NCI-H2196 treated with DMSO at 0.1 percent for 48 hours (cell line): Measurements from ENCODE around the gene HAAO.

ENCODE experiments used
- DNase-seq: peaks from one replicate; lab custom pipeline; 2025; ENCODE audit not compliant: unreplicated experiment; lab: John Stamatoyannopoulos, UW

HAAO gene

GRCh38 chr2:42813763-42814162, 21.4 kb upstream of the HAAO start:
- DNase-seq: no peak

GRCh38 chr2:42812899-42813479, 20.6 kb upstream of the HAAO start:
- DNase-seq: no peak

- no peak for DNase-seq
These were observed 18.8 kb upstream of the HAAO start for GRCh38 chr2:42810971-42811811.

- peak; percentile 81 for DNase-seq
These were observed 18.0 kb upstream of the HAAO start for GRCh38 chr2:42810121-42810970.

- peak; percentile 81 for DNase-seq
These were observed 17.4 kb upstream of the HAAO start for GRCh38 chr2:42809819-42810120.

GRCh38 chr2:42809131-42809818, 16.9 kb upstream of the HAAO start:
- peak; percentile 5 for DNase-seq

GRCh38 chr2:42808301-42808700, 15.9 kb upstream of the HAAO start:
- DNase-seq: no peak

- no peak for DNase-seq
These were observed 14.4 kb upstream of the HAAO start for GRCh38 chr2:42806786-42807185.

GRCh38 chr2:42804891-42805290, 12.5 kb upstream of the HAAO start:
- no peak for DNase-seq

GRCh38 chr2:42804338-42804737, 12.0 kb upstream of the HAAO start:
- DNase-seq: no peak

- DNase-seq: no peak
These were observed 9.8 kb upstream of the HAAO start for GRCh38 chr2:42802150-42802549.

GRCh38 chr2:42801381-42801780, 9.0 kb upstream of the HAAO start:
- no peak for DNase-seq

- no peak for DNase-seq
These were observed 8.6 kb upstream of the HAAO start for GRCh38 chr2:42800981-42801380.

- no peak for DNase-seq
These were observed 8.1 kb upstream of the HAAO start for GRCh38 chr2:42800461-42800962.

GRCh38 chr2:42799881-42800280, 7.5 kb upstream of the HAAO start:
- DNase-seq: no peak

GRCh38 chr2:42797281-42797680, 4.9 kb upstream of the HAAO start:
- DNase-seq: no peak

GRCh38 chr2:42796427-42797248, 4.3 kb upstream of the HAAO start:
- DNase-seq: no peak

- DNase-seq: no peak
These were observed 3.5 kb upstream of the HAAO start for GRCh38 chr2:42795841-42796301.

- DNase-seq: no peak
These were observed 2.9 kb upstream of the HAAO start for GRCh38 chr2:42795275-42795674.
